Activated naive CD4-positive, alpha-beta T cell treated with anti-CD3 and anti-CD28 coated beads, Interleukin-2, amount 10 ng/mL, durations not matched to agents 5 hours and 36 hours (primary cell): ENCODE data around the gene LLCFC1. TPM values are rescaled to one million over a fixed set of nuclear protein-coding genes. Genes with fewer than 3 reads are reported as not detected.

Experiments
- total RNA-seq, 2 experiments: library from RNA; stranded (reverse); gene quantifications; one replicate each; pipeline ENCODE4 v1.2.3, GENCODE V29; 2021

LLCFC1 gene
- not detected for total RNA-seq

DNA sequence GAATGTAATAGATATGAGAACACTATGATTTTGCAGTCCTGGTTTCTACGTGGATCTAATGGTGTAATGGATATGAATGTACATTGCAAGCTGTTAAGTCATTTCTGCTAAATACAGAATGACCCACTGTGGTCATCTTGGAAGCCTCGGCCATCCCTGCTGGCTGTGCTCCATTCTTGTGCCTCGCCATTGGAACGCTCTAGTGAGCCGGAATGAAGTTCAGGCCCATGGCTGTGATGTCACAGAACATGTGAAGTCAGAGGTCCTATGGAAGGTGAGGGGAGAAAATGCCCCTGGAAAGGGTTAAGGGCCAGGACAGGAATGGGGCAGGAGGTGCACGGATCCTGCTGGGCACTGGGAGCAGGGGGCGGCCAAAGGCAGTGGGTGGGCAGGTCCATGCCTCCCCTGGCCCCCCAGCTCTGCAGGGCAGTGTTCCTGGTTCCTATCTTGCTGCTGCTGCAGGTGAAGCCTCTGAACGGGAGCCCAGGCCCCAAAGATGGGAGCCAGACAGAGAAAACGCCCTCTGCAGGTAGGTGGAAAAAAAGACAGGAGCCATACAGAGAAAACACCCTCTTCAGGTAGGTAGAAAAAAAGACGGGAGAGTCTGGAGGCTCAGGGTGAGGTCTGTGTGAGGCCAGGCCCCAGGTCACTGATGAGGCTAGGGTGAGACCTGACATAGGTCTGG, at the start of gene LLCFC1:
Gene LLCFC1, plus strand, starts transcription at position 259 of the 685 bp plus-strand sequence. Its CDS starts 138 bp downstream, at position 397.

DNA sequence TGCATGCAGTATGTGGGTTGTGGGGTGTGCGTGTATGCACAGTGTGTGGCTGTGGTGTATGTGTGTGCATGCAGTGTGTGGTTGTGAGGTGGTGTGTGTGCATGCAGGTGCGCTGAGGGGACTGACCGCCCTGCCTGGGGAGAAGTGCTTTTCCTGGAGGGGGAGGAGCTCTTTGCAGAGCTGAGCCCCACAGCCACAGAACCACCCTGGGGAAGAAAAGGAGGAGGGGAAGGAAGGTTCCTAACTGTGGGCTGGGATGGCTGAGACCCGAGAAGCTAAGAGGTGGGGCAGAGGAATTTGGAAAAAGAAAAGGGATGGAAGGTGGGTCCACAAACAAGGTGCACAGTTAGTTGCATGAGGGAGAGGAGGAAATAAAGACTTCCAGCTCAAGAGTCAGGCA, 5.7 kb upstream of the LLCFC1 start, which contains the start of gene TRPV5:
Gene TRPV5, minus strand, starts transcription at position 123 of the 400 bp plus-strand sequence. CDS start 287 bp downstream, outside the sequence.

DNA sequence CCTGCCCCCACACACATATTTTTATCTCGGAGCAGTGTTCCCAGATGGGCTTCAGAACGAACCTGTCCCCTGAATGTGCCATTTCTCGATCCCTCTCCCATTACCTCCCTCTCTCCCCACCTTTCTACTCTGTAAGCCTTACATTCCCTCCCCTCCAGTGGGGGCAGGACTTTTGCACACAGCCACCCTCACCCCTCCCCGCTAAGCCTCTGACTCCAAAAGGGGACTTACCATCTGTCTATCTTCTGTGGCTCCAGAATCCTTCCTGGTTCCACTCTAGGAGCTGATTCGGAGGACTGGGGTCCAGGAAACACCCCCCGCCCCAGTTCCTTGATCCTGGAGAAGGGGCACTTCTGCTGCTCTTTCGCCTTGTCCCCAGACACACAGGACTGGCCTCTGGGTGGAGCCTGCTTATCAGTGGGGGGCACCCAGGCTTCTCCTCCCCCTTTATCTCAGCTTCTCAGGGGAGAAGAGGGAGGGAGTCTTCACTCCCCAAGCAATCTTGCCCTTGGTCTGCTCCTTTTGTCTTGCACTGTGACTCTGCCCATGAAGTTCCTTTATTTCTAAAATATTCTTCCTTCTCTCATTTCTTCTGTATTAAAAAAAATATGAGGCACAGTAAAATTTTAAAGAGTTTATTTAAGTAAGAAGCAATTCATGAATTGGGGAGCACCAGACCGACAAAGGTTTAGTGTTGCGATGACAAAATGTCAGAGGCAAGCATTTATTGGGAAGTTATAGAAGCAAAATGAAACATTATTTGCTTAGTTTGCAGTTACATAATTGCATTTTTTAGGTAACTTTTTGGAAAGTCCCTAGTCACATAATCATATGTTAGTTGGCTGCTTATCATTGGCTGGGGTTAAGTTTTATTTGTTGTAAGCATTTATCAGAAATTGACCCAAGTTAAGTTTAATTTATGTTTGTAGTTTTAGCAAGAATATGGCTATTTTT, 23.0 kb downstream of the LLCFC1 start, which contains the start of gene KEL:
Gene KEL, minus strand, starts transcription at position 391 of the 954 bp plus-strand sequence. Its CDS starts 157 bp downstream, at position 234.

Other genes starting within 250 kb of the LLCFC1 start
- gene PRSS1, start 190.0 kb upstream of the LLCFC1 start, total RNA-seq = not detected
- not detected for gene PRSS2, start 168.5 kb upstream of the LLCFC1 start, total RNA-seq
- gene EPHB6, start 84.4 kb upstream of the LLCFC1 start, total RNA-seq = 10 to 100 TPM; 23.6 to 24.2 TPM
- gene TRPV6, start 53.7 kb upstream of the LLCFC1 start, total RNA-seq = not detected
- not detected for gene TRPV5, start 5.7 kb upstream of the LLCFC1 start, total RNA-seq
- gene KEL, start 22.9 kb downstream of the LLCFC1 start, total RNA-seq = under 1 TPM; 0.17 to 0.33 TPM
- not detected for gene OR9A2, start 87.6 kb downstream of the LLCFC1 start, total RNA-seq
- gene OR6V1, start 112.9 kb downstream of the LLCFC1 start, total RNA-seq = not detected
- gene PIP, start 192.6 kb downstream of the LLCFC1 start, total RNA-seq = not detected
- gene TAS2R39, start 243.9 kb downstream of the LLCFC1 start, total RNA-seq = not detected